Lung (tissue), 12 donors: ENCODE results near the gene KISS1R. TPM values are rescaled to one million over a fixed set of nuclear protein-coding genes. Genes with fewer than 3 reads are reported as not detected.

Experiments
- ATAC-seq: fragments of 200-7000 bp; cut with Tn5 transposase; one replicate; pipeline ENCODE4 v1.9.1; 2020; ENCODE audit warnings: moderate number of reproducible peaks; ENCODE audit not compliant: insufficient read depth, low FRiP score
- DNase-seq, 3 donors: peaks; one replicate each; pipeline ENCODE4 v3.0.0-alpha.2; 2013 to 2017
- H3K27ac ChIP-seq, 2 donors: one replicate each; pipeline ENCODE4 v1.5.1; 2013; ENCODE audit warnings: mild to moderate bottlenecking in 2 of 2, moderate library complexity in 2 of 2, control low read depth in 1 of 2, inconsistent platforms in 1 of 2, low read depth in 1 of 2, low read length in 1 of 2
- H3K27me3 ChIP-seq, 3 donors: one replicate each; pipeline ENCODE4 v1.5.1; 2013; ENCODE audit warnings: low read length in 2 of 3; ENCODE audit not compliant: control insufficient read depth in 3 of 3, insufficient read depth in 3 of 3
- H3K36me3 ChIP-seq, 4 donors: one replicate each; pipeline ENCODE4 v1.5.1; 2013; ENCODE audit warnings: low read length in 4 of 4, mild to moderate bottlenecking in 1 of 4, moderate library complexity in 1 of 4; ENCODE audit not compliant: control insufficient read depth in 4 of 4, insufficient read depth in 4 of 4
- H3K4me1 ChIP-seq, 5 donors: one replicate each; pipeline ENCODE4 v1.5.1; 2013; ENCODE audit warnings: low read length in 5 of 5, mild to moderate bottlenecking in 2 of 5, moderate library complexity in 1 of 5; ENCODE audit not compliant: control insufficient read depth in 5 of 5, insufficient read depth in 5 of 5
- H3K4me3 ChIP-seq: one replicate; pipeline ENCODE4 v1.5.1; 2013; ENCODE audit warnings: mild to moderate bottlenecking, control low read depth, moderate library complexity
- H3K9ac ChIP-seq, 2 donors: one replicate each; pipeline ENCODE4 v1.5.1; 2013; ENCODE audit warnings: low read length in 2 of 2, control low read depth in 1 of 2; ENCODE audit not compliant: insufficient read depth in 1 of 2
- H3K9me3 ChIP-seq, 4 donors: one replicate each; pipeline ENCODE4 v1.5.1; 2013; ENCODE audit warnings: low read length in 3 of 4, mild to moderate bottlenecking in 1 of 4, moderate library complexity in 1 of 4; ENCODE audit not compliant: control insufficient read depth in 4 of 4, insufficient read depth in 3 of 4
- CTCF ChIP-seq: IDR thresholded peaks from 2 replicates; pipeline ENCODE4 v1.5.1; 2012; ENCODE audit warnings: mild to moderate bottlenecking; ENCODE audit errors: control extremely low read depth, extremely low read depth
- WGBS, 2 donors: extraction: QIAGEN DNeasy Blood & Tissue Kit; methylation state at CpG; one replicate each; pipeline ENCODE4 v1.1.7; 2013; 5-methylcytosine and 5-hydroxymethylcytosine counted together
- polyA plus RNA-seq, 2 donors: library from polyadenylated mRNA; stranded (reverse); fragments of 200-250 nt; gene quantifications; one replicate each; pipeline ENCODE4 v1.2.1, GENCODE V29; 2013
- total RNA-seq, 2 donors: library from RNA; depleted of rRNA in 1 of 2; stranded (reverse); fragments of >200 nt in 1 of 2; gene quantifications; one replicate each; pipeline ENCODE4 v1.2.1, GENCODE V29; 2014 to 2021
- donor health status: control.
- donor health status: control.
- donor health status: Bipolar disorder and iron deficiency.
- donor health status: healthy.
- donor health status: DM: yes; HTN: yes; CAD: no.

KISS1R gene
- total and polyA plus RNA-seq, 4 donors: 0.13 to 0.21 TPM; not detected in 2

GRCh38 chr19:954272-954671 is 37.1 kb downstream of the KISS1R start:
- Histone ChIP-seq H3K27me3 (no peaks in the 10 kb centered on the region), H3K4me3 (no peak overlapping the region), H3K36me3 (peaks cover 0 to 3% (median 0%) of the 10 kb centered on the region in 4 donors), H3K9ac (no peak overlapping the region), H3K4me1 (peaks cover 0 to 40% (median 10%) of the 10 kb centered on the region in 5 donors), H3K27ac (no peak overlapping the region), H3K9me3 (no peaks in the 10 kb centered on the region)
- 89 to 90% methylated on average over 14 of the region's 14 CpGs for WGBS, 2 donors
- no peak for ATAC-seq
- TF ChIP-seq CTCF: no peak
- DNase-seq: no peak

DNA sequence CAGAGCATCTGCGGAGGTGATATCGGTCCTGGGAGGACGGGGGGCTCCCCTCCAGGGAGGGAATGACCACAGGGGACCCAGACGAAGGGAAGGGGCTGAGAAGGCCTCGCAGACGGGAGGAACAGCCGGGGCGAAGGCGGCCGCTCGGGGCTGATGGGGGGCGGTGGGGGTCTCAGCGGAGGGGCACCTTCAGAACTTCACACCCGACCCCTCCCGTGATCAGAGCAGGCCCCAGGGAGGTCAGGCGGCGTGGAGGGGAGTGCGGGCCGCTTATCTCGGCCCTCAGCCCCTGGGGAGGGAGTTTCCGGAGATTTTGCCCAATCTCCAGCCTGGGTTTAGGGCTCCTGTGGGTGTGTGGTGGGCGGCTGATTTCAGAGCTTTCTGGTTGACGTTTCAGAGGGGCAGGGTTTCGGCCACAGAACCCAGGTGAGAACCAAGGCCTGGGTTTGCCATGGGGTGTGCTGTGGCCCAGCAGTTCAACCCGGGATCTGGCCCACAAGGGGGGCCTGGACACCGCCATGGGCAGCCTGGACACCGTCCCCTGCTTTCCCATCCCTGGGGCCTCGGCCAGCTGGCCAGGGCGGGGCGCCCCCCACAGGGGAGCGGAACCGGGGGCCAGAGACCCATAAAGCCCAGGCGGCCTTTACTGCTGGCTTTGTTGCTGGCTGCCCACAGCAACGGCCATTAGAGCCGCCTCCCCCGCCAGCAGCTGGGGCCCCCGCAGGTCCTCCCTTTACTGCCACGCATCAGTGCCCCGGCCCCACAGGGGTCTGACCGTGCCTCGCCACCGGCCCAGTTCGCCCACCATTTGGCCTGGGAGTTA is 37.8 kb downstream of the KISS1R start:
- no peak overlapping the region for H3K9ac ChIP-seq
- 89 to 92% methylated on average over 43 of the region's 43 CpGs for WGBS, 2 donors
- peaks cover 0 to 40% (median 10%) of the 10 kb centered on the region in 5 donors for H3K4me1 ChIP-seq
- no peaks in the 10 kb centered on the region for H3K9me3 ChIP-seq
- no peak overlapping the region for H3K27ac ChIP-seq
- ATAC-seq: no peak
- H3K36me3 ChIP-seq: peaks cover 0 to 3% (median under 1%) of the 10 kb centered on the region in 4 donors
- H3K4me3 ChIP-seq: no peak overlapping the region
- DNase-seq: peak in 1 of 3 donors; percentile 16
- no peak for TF ChIP-seq CTCF
- no peaks in the 10 kb centered on the region for H3K27me3 ChIP-seq

- 84 to 90% methylated on average over 55 of the region's 55 CpGs for WGBS, 2 donors
- no peaks in the 10 kb centered on the region for H3K27me3 ChIP-seq
- H3K27ac ChIP-seq: no peak overlapping the region
- peak in 2 of 3 donors; percentile 50 to 61 for DNase-seq
- H3K36me3 ChIP-seq: peaks cover 0 to 3% (median under 1%) of the 10 kb centered on the region in 4 donors
- no peak overlapping the region for H3K4me3 ChIP-seq
- TF ChIP-seq CTCF: no peak
- H3K9me3 ChIP-seq: no peaks in the 10 kb centered on the region
- peaks cover 0 to 44% (median 10%) of the 10 kb centered on the region in 5 donors for H3K4me1 ChIP-seq
- H3K9ac ChIP-seq: peak overlapping the region in 1 of 2 donors; percentile 25
- ATAC-seq: no peak
Measured at GRCh38 chr19:955803-956765, 39.0 kb downstream of the KISS1R start.
